K562 (cell line): ENCODE data around the gene GALNS. TPM values are rescaled to one million over a fixed set of nuclear protein-coding genes. Genes with fewer than 3 reads are reported as not detected.

Experiments
- BHLHE40 ChIP-seq: IDR thresholded peaks from 2 replicates; pipeline ENCODE4 v1.6.1; 2011; ENCODE audit warnings: low read length, improper control_type of control experiment
- DNMT1 ChIP-seq: fragments of 450-650 bp; IDR thresholded peaks from 2 replicates; pipeline ENCODE4 v1.6.1; 2016; ENCODE audit warnings: antibody characterized with exemption, mild to moderate bottlenecking
- HDAC8 ChIP-seq: fragments of 450-650 bp; IDR thresholded peaks from 2 replicates; pipeline ENCODE4 v1.6.1; 2016; ENCODE audit warnings: mild to moderate bottlenecking, missing genetic modification characterization, moderate library complexity, missing compliant biosample characterization
- HNRNPL ChIP-seq: fragments of 200-400 bp; formaldehyde crosslinking; IDR thresholded peaks from 2 replicates; pipeline ENCODE4 v1.6.1; 2017; ENCODE audit warnings: low read depth, mild to moderate bottlenecking, low read length
- MTA1 ChIP-seq: fragments of 450-650 bp; IDR thresholded peaks from 2 replicates; pipeline ENCODE4 v1.6.1; 2017; ENCODE audit warnings: borderline replicate concordance
- PHB ChIP-seq: fragments of 250-450 bp; sonication (Bioruptor Pico); IDR thresholded peaks from 2 replicates; pipeline ENCODE4 v1.5.0; 2021
- POU5F1 ChIP-seq: fragments of 150-350 bp; IDR thresholded peaks from 2 replicates; pipeline ENCODE4 v1.6.1; 2014; ENCODE audit warnings: borderline replicate concordance, low read length, low read depth, mild to moderate bottlenecking; ENCODE audit not compliant: partially characterized antibody
- PRPF4 ChIP-seq: fragments of 200-400 bp; formaldehyde crosslinking; IDR thresholded peaks from one replicate; pipeline ENCODE4 v1.6.1; 2017; ENCODE audit warnings: low read length, low read depth, mild to moderate bottlenecking; ENCODE audit not compliant: insufficient read depth, poor library complexity, severe bottlenecking
- TCF3 ChIP-seq: sonication (generic); formaldehyde crosslinking; IDR thresholded peaks from 2 replicates; pipeline ENCODE4 v1.4.0; 2020; ENCODE audit warnings: mild to moderate bottlenecking, missing genetic modification reagents
- TEAD1 ChIP-seq, 2 experiments: fragments of 450-650 bp in 1 of 2; sonication (generic) in 1 of 2; formaldehyde crosslinking; IDR thresholded peaks; 2 replicates each; pipeline versions ENCODE4 v1.4.0 to v1.8.0; 2020 to 2022; ENCODE audit warnings: mild to moderate bottlenecking in 2 of 2, missing genetic modification reagents in 1 of 2
- TOE1 ChIP-seq, 2 experiments: fragments of 450-650 bp in 1 of 2; sonication (generic) in 1 of 2; formaldehyde crosslinking in 1 of 2; IDR thresholded peaks; 2 replicates each; pipeline versions ENCODE4 v1.7.1 to v1.8.0; 2016 to 2022; ENCODE audit warnings: borderline replicate concordance in 2 of 2, mild to moderate bottlenecking in 2 of 2, antibody characterized with exemption in 1 of 2, inconsistent platforms in 1 of 2, low read depth in 1 of 2, missing genetic modification reagents in 1 of 2, moderate library complexity in 1 of 2
- ZNF197 ChIP-seq: fragments of 200-800 bp; sonication (Bioruptor generic); IDR thresholded peaks from 2 replicates; pipeline ENCODE4 v1.6.1; 2016; ENCODE audit warnings: low read depth, missing genetic modification characterization, missing compliant biosample characterization
- ZNF354B ChIP-seq: fragments of 250-450 bp; sonication (Bioruptor Pico); IDR thresholded peaks from 2 replicates; pipeline ENCODE4 v1.4.0; 2020
- ZNF41 ChIP-seq: fragments of 250-450 bp; sonication (Bioruptor Pico); conservative IDR thresholded peaks from 2 replicates; pipeline ENCODE4 v1.4.0; 2020; ENCODE audit warnings: mild to moderate bottlenecking
- ZNF431 ChIP-seq: sonication (generic); formaldehyde crosslinking; IDR thresholded peaks from 2 replicates; pipeline ENCODE4 v1.8.0; 2022; ENCODE audit warnings: mild to moderate bottlenecking, missing genetic modification reagents
- ZNF696 ChIP-seq: fragments of 250-450 bp; sonication (Bioruptor Pico); conservative IDR thresholded peaks from 2 replicates; pipeline ENCODE4 v1.4.0; 2020; ENCODE audit warnings: mild to moderate bottlenecking, moderate library complexity
- ZNF76 ChIP-seq: fragments of 250-450 bp; sonication (Bioruptor Pico); IDR thresholded peaks from 2 replicates; pipeline ENCODE4 v1.4.0; 2020; ENCODE audit warnings: mild to moderate bottlenecking, moderate library complexity, borderline replicate concordance
- ZSCAN29 ChIP-seq: fragments of 450-650 bp; IDR thresholded peaks from 2 replicates; pipeline ENCODE4 v1.6.1; 2017
- polyA plus RNA-seq, 8 experiments: library from polyadenylated mRNA; depleted of rRNA in 4 of 8; stranded (reverse) in 5 of 8; unstranded in 3 of 8; fragments of >200 nt; fragmentation: Nextera tagmentation in 2 of 8; fragmentation: Illumina TruSeq in 1 of 8; extraction: Ambion mirVana in 2 of 8; extraction: Trizol in 1 of 8; gene quantifications; 2 replicates each; pipeline versions ENCODE4 v1.2.1 to v1.2.3, GENCODE V29; 2011 to 2014; ENCODE audit warnings: inconsistent platforms in 1 of 8, missing spikeins in 1 of 8
- total RNA-seq, 7 experiments: library from RNA; depleted of rRNA in 6 of 7; stranded (reverse); fragments of >200 nt in 6 of 7; fragmentation: Illumina TruSeq in 2 of 7; extraction: Trizol in 2 of 7; gene quantifications; 2 replicates each; pipeline versions ENCODE4 v1.2.1 to v1.2.3, GENCODE V29; 2011 to 2021; ENCODE audit warnings: low replicate concordance in 1 of 7
- TF ChIP-seq, protein P1 (sequence below), 2 experiments: fragments of 450-650 bp; formaldehyde crosslinking in 1 of 2; IDR thresholded peaks; 2 replicates each; pipeline versions ENCODE4 v1.4.0 to v1.6.1; 2014 to 2020; ENCODE audit warnings: mild to moderate bottlenecking in 2 of 2, borderline replicate concordance in 1 of 2, low read depth in 1 of 2
- TF ChIP-seq, protein P2 (sequence below), 2 experiments: fragments of 250-450 bp in 1 of 2; fragments of 450-650 bp in 1 of 2; sonication (Bioruptor Pico) in 1 of 2; IDR thresholded peaks; 2 replicates each; pipeline versions ENCODE4 v1.6.1 to v1.8.0; 2016 to 2021; ENCODE audit warnings: mild to moderate bottlenecking in 2 of 2, moderate library complexity in 2 of 2, missing compliant biosample characterization in 1 of 2, missing genetic modification characterization in 1 of 2

The GALNS gene
- total and polyA plus RNA-seq, 9 of the 15 experiments (the other 6 are each of a cell fraction or from before 2014, with no cell fraction given), result 0.38 to 13.2 (median 4.3) TPM

GRCh38 chr16:88773812-88774291 lies 82.9 kb downstream of the GALNS start (continued):
- TF ChIP-seq ZNF197 (CRISPR knock-in tag) (peak; percentile 43; the same call in 1 of the 2 replicates), ZNF696 (no peak), TCF3 (peak; percentile 98), ZNF76 (CRISPR knock-in tag) (0 out of 2 replicates have a peak, but pooled peaks have one; percentile 68), ZSCAN29 (no peak), DNMT1 (peak; percentile 93; the same call in 1 of the 2 replicates), TOE1 (IDR thresholded peaks at IDR 0.05; ENCODE audit: borderline replicate concordance) (peak; percentile 70; the same call in 1 of the 2 replicates), TOE1 (CRISPR knock-in tag; IDR thresholded peaks at IDR 0.05; ENCODE audit: borderline replicate concordance, low read depth) (no peak), ZNF431 (CRISPR knock-in tag) (no peak), POU5F1 (no peak), PRPF4 (no peak), HNRNPL (no peak), ZNF354B (CRISPR knock-in tag) (no peak), BHLHE40 (peak; percentile 73), ZNF41 (CRISPR knock-in tag) (0 out of 2 replicates have a peak, but pooled peaks have one; percentile 48), TEAD1 (CRISPR knock-in tag; IDR thresholded peaks at IDR 0.05) (peak in 1 of 2 experiments; percentile 87; a peak in 2 of 4 replicates), MTA1 (peak; percentile 42; the same call in 1 of the 2 replicates), PHB (no peak), HDAC8 (tag) (no peak)
- TF ChIP-seq, protein P1, sequence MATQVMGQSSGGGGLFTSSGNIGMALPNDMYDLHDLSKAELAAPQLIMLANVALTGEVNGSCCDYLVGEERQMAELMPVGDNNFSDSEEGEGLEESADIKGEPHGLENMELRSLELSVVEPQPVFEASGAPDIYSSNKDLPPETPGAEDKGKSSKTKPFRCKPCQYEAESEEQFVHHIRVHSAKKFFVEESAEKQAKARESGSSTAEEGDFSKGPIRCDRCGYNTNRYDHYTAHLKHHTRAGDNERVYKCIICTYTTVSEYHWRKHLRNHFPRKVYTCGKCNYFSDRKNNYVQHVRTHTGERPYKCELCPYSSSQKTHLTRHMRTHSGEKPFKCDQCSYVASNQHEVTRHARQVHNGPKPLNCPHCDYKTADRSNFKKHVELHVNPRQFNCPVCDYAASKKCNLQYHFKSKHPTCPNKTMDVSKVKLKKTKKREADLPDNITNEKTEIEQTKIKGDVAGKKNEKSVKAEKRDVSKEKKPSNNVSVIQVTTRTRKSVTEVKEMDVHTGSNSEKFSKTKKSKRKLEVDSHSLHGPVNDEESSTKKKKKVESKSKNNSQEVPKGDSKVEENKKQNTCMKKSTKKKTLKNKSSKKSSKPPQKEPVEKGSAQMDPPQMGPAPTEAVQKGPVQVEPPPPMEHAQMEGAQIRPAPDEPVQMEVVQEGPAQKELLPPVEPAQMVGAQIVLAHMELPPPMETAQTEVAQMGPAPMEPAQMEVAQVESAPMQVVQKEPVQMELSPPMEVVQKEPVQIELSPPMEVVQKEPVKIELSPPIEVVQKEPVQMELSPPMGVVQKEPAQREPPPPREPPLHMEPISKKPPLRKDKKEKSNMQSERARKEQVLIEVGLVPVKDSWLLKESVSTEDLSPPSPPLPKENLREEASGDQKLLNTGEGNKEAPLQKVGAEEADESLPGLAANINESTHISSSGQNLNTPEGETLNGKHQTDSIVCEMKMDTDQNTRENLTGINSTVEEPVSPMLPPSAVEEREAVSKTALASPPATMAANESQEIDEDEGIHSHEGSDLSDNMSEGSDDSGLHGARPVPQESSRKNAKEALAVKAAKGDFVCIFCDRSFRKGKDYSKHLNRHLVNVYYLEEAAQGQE (IDR thresholded peaks at IDR 0.05; ENCODE audit: borderline replicate concordance), result peak; percentile 73
- TF ChIP-seq, protein P1 (CRISPR knock-in tag; IDR thresholded peaks at IDR 0.05; ENCODE audit: low read depth), result peak; percentile 88; the same call in 1 of the 2 replicates
- TF ChIP-seq, protein P2, sequence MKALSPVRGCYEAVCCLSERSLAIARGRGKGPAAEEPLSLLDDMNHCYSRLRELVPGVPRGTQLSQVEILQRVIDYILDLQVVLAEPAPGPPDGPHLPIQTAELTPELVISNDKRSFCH (CRISPR knock-in tag; IDR thresholded peaks at IDR 0.05), result no peak
- TF ChIP-seq, protein P2 (tag; IDR thresholded peaks at IDR 0.05), result peak; percentile 97
